PC-9 (cell line): ENCODE results near the gene PHOSPHO1.

Source experiments
- CTCF ChIP-seq: fragments of 200-600 bp; sonication (generic); conservative IDR thresholded peaks from 2 replicates; pipeline ENCODE4 v1.6.1; 2017; ENCODE audit warnings: mixed run types, antibody characterized with exemption, mild to moderate bottlenecking, moderate library complexity
- EZH2 ChIP-seq: fragments of 200-600 bp; sonication (generic); IDR thresholded peaks from 2 replicates; pipeline ENCODE4 v1.8.0; 2017; ENCODE audit warnings: antibody characterized with exemption, low read depth

- TF ChIP-seq CTCF, result no peak
- TF ChIP-seq EZH2, result no peak
Observed at GRCh38 chr17:49224198-49224996, 6.2 kb downstream of the PHOSPHO1 start.
